ENCODE data around the gene MAML3. TPM values are rescaled to one million over a fixed set of nuclear protein-coding genes. Genes with fewer than 3 reads are reported as not detected.

Gene MAML3
- total and polyA plus RNA-seq, 2 experiments from 2014 or later = 1.7 to 6.5 TPM

- peak overlapping the region; percentile 45; the same call in 1 of the 2 replicates for H3K4me2 ChIP-seq
- no peak overlapping the region for H3K4me3 ChIP-seq
- peaks cover 24% of the 10 kb centered on the region for H3K4me1 ChIP-seq (ENCODE audit: insufficient read depth)
- no peaks in the 10 kb centered on the region for H3K79me2 ChIP-seq (replicated peaks; ENCODE audit: insufficient read depth)
- no peak for DNase-seq (ENCODE audit: low spot score)
- H4K20me1 ChIP-seq (replicated peaks; ENCODE audit: insufficient read depth) = no peaks in the 10 kb centered on the region
- no peak for TF ChIP-seq ZNF331 (CRISPR knock-in tag; IDR thresholded peaks at IDR 0.05; ENCODE audit: low read depth)
- TF ChIP-seq ETS1 (IDR thresholded peaks at IDR 0.05) = no peak
- no peak for TF ChIP-seq EZH2phosphoT487 (IDR thresholded peaks at IDR 0.05; ENCODE audit: unreplicated experiment)
- no peak for TF ChIP-seq REST (IDR thresholded peaks at IDR 0.05; ENCODE audit: unreplicated experiment)
- no peak for TF ChIP-seq CTCF (conservative IDR thresholded peaks at IDR 0.05; ENCODE audit: low read depth in 2 of 2)
- no peak for TF ChIP-seq EZH2 (IDR thresholded peaks at IDR 0.05; ENCODE audit: low read depth, unreplicated experiment)
- TF ChIP-seq CREB1 (CRISPR knock-in tag; IDR thresholded peaks at IDR 0.05; ENCODE audit: low read depth) = no peak
- no peak for TF ChIP-seq STAT1 (IDR thresholded peaks at IDR 0.05; ENCODE audit: unreplicated experiment)
- TF ChIP-seq ZNF462 (CRISPR knock-in tag; IDR thresholded peaks at IDR 0.05) = no peak
- no peak for TF ChIP-seq JUNB (IDR thresholded peaks at IDR 0.05; ENCODE audit: unreplicated experiment)
- TF ChIP-seq ZNF114 (CRISPR knock-in tag; IDR thresholded peaks at IDR 0.05) = no peak
- TF ChIP-seq NANOG (IDR thresholded peaks at IDR 0.05; ENCODE audit: borderline replicate concordance) = no peak
- no peak for TF ChIP-seq POLR2AphosphoS5 (IDR thresholded peaks at IDR 0.05; ENCODE audit: low read depth)
- ATAC-seq = no peak
- Mint-ChIP-seq H3K4me1 (peaks cover 20% of the 10 kb centered on the region), H3K9me3 (no peaks in the 10 kb centered on the region), H3K36me3 (ENCODE audit: low read depth) (no peaks in the 10 kb centered on the region), H3K27me3 (ENCODE audit: insufficient read depth, low read depth, poor library complexity) (no peaks in the 10 kb centered on the region), H3K27ac (peak overlapping the region; percentile 74; the same call in 1 of the 2 replicates), H3K4me3 (no peak overlapping the region)
- H3K27me3 ChIP-seq (ENCODE audit: insufficient read depth) = no peaks in the 10 kb centered on the region
- no peaks in the 10 kb centered on the region for H3F3A ChIP-seq (replicated peaks; ENCODE audit: low read depth)
- H2AFZ ChIP-seq = no peak overlapping the region
- H3K27ac ChIP-seq (ENCODE audit: low read depth) = no peak overlapping the region
- H3K36me3 ChIP-seq (ENCODE audit: insufficient read depth) = no peaks in the 10 kb centered on the region
- no peaks in the 10 kb centered on the region for H3K9me2 ChIP-seq (ENCODE audit: insufficient read depth)
Measured at GRCh38 chr4:140020457-140021361, 133.3 kb downstream of the MAML3 start.
